ENCODE measurements around the gene P2RY8.
"Not testable (repeated sequence)": the region's sequence is repeated elsewhere in the genome, so short reads cannot be mapped to it uniquely, and the experiment has no call there.

The P2RY8 gene

DNA sequence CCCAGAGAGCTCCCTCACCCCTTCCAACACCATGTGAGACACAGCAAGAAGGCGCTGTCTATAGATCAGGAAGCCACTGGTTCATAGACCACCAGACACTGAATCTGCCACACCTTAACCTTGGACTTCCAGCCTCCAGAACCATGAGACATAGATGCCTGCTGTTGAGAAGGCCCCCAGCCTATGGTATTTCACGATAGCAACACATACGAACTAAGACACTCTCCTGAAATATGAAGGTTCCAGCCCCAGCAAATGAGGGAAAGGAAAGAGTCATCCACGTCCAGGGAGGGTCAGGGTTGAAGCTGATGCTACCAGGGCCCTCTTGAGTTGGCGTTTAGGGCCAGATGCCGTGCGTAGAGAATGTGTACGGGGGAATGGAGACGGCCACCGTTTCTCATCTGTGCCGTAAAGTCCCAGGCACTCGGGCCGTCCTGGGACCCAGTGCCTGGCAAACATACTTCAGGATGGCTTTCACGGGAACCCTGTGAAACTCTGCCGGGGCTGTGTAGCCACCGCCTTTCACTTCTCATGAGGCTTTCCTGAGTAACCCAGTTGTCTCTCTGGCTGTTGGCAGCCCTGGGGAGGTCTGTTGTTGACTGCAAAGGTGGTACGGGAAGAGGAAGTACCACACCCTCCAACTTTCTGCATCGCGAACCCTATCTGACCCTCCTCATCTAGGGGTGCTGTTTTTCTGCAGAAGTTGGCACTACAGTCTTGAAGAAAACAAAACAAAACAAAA, 17.7 kb upstream of the P2RY8 start:
- DNase-seq (ENCODE audit: extremely low read depth, low read depth), result no peak
- TF ChIP-seq, protein P1, sequence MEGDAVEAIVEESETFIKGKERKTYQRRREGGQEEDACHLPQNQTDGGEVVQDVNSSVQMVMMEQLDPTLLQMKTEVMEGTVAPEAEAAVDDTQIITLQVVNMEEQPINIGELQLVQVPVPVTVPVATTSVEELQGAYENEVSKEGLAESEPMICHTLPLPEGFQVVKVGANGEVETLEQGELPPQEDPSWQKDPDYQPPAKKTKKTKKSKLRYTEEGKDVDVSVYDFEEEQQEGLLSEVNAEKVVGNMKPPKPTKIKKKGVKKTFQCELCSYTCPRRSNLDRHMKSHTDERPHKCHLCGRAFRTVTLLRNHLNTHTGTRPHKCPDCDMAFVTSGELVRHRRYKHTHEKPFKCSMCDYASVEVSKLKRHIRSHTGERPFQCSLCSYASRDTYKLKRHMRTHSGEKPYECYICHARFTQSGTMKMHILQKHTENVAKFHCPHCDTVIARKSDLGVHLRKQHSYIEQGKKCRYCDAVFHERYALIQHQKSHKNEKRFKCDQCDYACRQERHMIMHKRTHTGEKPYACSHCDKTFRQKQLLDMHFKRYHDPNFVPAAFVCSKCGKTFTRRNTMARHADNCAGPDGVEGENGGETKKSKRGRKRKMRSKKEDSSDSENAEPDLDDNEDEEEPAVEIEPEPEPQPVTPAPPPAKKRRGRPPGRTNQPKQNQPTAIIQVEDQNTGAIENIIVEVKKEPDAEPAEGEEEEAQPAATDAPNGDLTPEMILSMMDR (IDR thresholded peaks at IDR 0.05; ENCODE audit: low read depth, low read length), result no peak

DNA sequence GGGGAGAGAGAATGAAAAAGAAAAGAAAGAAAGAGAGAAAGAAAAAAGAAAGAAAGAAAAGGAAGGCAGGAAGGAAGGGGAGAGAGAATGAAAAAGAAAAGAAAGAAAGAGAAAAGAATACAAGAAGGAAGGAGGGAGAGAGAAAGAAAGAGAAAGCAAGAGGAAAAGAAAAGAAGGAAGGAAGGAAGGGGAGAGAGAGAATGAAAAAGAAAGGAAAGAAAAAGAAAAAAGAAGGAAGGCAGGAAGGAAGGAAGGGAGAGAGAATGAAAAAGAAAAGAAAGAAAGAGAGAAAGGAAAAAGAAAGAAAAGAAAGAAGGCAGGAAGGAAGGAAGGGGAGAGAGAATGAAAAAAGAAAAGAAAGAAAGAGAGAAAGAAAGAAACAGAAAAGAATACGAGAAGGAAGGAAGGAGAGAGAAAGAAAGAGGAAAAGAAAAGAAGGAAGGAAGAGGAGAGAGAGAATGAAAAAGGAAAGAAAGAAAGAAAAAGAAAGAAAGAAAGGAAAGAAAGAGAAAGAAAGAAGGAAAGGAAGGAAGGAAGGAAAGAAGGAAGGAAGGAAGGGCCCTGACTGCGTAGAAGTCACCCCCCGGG, 15.1 kb upstream of the P2RY8 start:
- no peak for DNase-seq (ENCODE audit: extremely low read depth, low read depth)
- TF ChIP-seq, protein P1 (IDR thresholded peaks at IDR 0.05; ENCODE audit: low read depth, low read length), result no peak

DNA sequence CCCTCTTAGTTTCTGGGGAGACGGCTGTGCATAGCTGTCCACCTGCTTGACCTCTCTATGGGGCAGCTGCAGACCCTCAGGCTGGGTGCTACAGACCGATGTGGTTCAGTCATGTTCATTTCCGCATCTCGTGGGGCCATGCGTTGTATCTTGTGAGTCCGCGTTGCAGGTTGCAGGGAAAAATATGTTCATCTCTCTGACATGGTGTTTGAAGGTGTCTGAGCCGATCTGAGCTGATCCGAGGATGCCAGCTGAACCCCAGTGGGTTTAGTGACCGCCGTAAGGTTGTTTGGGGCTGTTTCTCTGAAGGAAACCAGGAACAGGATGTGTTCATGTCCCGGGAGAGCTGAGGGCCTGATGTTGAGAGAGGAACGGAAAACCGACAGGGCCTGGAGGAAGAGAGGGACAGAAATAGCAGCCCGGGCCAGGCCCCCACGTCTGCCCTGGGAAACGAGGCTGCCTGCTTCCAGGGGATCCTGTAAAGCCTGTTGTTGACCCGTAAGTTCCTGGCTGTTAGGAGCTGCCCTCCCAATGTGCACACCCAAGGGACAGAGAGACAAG, 9.8 kb upstream of the P2RY8 start:
- no peak for DNase-seq (ENCODE audit: extremely low read depth, low read depth)
- TF ChIP-seq, protein P1 (IDR thresholded peaks at IDR 0.05; ENCODE audit: low read depth, low read length), result no peak

DNA sequence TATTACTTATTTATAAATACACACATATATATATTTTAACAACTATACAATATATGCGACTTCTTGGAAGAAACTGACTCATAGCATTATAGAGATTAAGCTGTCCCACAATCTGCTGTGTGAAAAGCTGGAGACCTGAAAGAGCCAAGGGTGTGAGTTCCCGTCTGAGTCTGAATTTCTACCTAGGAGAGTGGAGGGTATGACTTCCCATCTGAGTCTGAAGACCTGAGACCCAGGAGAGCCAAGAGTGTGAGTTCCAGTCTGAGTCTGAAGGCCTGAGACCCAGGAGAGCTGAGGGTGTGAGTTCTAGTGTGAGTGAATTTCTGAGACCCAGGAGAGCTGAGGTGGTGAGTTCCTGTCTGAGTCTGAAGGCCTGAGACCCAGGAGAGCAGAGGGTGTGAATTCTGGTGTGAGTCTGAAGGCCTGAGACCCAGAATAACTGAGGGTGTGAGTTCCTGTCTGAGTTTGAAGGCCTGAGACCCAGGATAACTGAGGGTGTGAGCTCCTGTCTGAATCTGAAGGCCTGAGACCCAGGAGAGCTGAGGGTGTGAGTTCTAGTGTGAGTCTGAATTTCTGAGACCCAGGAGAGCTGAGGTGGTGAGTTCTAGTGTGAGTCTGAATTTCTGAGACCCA, 8.9 kb upstream of the P2RY8 start:
- TF ChIP-seq, protein P1 (IDR thresholded peaks at IDR 0.05; ENCODE audit: low read depth, low read length), result no peak
- no peak for DNase-seq (ENCODE audit: extremely low read depth, low read depth)

DNA sequence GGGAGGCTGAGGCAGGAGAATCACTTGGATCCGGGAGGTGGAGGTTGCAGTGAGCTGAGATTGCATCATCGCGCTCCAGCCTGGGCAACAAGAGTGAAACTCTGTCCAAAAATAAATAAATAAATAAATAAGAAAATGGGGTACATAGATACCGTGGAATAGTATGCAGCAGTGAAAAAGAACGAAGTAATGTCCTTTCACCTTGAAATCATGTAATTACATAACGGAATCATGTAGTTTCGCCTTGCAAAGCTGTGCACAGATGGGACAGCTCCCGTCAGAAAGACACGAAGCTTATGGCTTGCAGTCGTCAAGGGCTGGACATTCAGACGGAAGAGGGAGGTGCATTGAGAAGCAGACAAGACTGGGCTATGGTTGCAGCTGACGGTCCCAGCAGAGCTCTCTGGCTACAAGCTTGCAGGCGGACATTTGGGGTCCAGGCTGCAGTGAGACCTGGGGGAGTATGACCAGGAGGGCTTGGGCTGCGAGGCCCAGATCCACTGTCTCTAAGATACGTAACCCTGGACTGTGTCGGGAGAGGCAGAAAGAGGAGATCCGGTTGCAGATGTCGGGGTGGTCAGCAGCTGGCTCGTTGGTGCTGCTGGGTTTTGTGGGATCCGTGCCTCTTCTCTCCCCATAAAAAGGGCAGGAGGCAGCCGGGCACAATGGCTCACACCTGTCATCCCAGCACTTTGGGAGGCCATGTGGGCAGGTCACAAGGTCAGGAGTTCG, 6.2 kb upstream of the P2RY8 start:
- TF ChIP-seq, protein P1 (IDR thresholded peaks at IDR 0.05; ENCODE audit: low read depth, low read length), result no peak
- no peak for DNase-seq (ENCODE audit: extremely low read depth, low read depth)

DNA sequence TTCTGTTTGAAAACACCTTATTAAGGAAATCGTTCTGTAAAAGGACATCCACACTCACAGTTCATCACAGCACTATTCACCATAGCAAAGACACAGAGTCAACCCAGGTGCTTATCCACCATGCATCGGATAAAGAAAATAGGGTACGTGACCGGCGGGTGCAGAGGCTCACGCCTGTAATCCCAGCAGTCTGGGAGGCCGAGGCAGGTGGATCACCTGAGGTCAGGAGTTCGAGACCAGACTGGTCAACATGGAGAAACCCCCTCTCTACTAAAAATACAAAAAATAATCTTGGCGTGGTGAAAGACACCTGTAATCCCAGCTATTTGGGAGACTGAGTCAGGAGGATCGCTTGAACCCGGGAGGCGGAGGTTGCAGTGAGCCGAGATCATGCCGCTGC, 2.2 kb upstream of the P2RY8 start:
- DNase-seq (ENCODE audit: extremely low read depth, low read depth), result not testable (repeated sequence)

DNA sequence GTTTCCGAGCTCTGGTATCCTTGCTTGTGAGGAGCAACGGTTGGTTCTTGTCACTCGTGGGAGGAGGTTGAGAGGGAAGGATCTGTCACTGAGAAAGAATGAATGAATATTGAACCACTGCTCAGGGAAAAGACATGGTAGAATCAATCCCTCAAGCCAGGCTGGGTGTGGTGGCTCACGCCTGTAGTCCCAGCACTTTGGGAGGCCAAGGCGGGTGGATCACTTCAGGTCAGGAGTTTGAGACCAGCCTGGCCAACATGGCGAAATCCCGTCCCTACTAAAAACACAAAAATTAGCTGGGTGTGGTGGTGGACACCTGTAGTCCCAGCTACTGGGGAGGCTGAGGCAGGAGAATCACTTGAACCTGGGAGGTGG, 718 bp upstream of the P2RY8 start:
- not testable (repeated sequence) for DNase-seq (ENCODE audit: extremely low read depth, low read depth)

DNA sequence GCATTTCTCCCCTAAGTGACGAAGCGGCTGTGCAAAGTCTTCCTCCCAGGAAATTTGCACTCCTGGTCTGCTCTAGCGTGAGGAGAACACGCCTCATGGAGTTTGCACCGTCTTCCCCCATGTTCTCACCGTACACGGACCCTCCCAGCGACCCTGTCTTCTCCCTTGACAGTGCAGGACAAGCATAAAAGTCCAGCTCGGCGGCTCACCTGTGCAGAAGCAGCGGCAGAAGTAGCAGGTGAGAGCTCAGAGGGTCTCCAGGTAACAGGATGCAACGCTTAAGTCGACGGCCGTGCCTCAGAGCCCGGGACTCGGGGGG, 314 bp downstream of the P2RY8 start:
- TF ChIP-seq, protein P1 (IDR thresholded peaks at IDR 0.05; ENCODE audit: low read depth, low read length), result no peak

More for the DNA sequence above, 314 bp downstream of the P2RY8 start:
- DNase-seq (ENCODE audit: extremely low read depth, low read depth), result no peak
